Jurkat, Clone E6-1 (cell line): Measurements from ENCODE around the gene GPATCH3.
A peak's percentile ranks its signal among the peaks of the same experiment; 100 is the strongest.

Experiments
- DNase-seq: peaks from one replicate; pipeline ENCODE4 v3.0.0-alpha.2; 2011; ENCODE audit warnings: low read depth, low spot score
- H3K4me3 ChIP-seq: 2 replicates; pipeline ENCODE4 v1.5.1; 2011; ENCODE audit warnings: mild to moderate bottlenecking, low read length, control low read depth, moderate library complexity

Gene GPATCH3

DNA sequence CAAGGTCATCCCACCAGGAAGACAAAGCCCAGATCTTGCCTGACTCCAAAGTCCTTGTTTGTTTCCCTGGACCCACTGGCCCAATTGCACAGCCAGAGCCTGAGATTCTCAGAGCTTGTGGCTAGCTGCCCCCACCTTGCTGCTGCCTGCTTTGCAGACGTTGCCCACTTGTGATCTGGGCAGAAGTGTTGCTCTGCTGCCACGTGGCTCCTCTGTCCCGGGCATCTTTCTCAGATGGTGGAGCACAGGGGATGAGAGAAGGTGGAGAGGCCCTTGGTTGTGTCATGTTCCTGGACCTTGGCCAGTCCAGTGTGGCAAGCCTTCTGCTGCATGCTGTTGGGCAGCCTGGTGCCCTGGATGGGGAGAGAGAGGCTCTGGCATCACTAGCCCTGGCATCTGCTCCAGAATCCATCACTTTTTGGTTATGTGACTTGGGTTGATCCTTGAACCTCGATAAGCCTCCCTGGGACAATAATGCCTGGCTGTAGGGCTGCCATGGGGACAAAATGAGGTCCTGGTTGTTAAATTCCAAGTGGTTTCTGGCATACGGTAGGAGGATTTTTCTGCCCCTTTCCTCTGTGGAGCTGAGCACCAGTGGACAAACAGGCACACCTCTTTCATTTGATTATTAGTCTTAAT, 15.1 kb upstream of the GPATCH3 start:
- no peak overlapping the region for H3K4me3 ChIP-seq
- DNase-seq: no peak

GRCh38 chr1:26913754-26914619, 13.7 kb upstream of the GPATCH3 start, which contains the start of gene NR0B2:
TSS of gene NR0B2 (minus strand) at chr1:26913975. CDS start at chr1:26913940, 35 bp downstream.
- H3K4me3 ChIP-seq: no peak within 1 kb of the TSS
- no peak for DNase-seq

DNA sequence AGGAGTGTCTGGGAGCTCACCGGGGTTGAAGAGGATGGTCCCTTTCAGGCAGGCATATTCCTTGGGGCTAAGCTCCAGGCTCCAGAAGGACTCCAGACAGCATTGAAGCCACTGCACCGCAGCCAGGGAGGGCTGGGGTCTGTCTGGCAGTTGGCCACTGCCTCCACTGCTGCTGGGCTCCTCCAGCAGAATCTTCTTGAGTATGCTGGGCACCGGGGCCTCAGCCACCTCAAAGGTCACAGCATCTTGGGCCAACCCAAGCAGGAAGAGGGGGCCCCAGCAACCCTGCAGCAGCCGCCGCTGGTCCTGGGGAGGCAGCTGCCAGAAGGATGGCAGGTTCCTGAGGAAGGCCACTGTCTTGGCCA, 13.1 kb upstream of the GPATCH3 start:
- H3K4me3 ChIP-seq: no peak overlapping the region
- DNase-seq: no peak

- no peak for DNase-seq
- no peak overlapping the region for H3K4me3 ChIP-seq
Observed at GRCh38 chr1:26912147-26912490, 11.9 kb upstream of the GPATCH3 start.

DNA sequence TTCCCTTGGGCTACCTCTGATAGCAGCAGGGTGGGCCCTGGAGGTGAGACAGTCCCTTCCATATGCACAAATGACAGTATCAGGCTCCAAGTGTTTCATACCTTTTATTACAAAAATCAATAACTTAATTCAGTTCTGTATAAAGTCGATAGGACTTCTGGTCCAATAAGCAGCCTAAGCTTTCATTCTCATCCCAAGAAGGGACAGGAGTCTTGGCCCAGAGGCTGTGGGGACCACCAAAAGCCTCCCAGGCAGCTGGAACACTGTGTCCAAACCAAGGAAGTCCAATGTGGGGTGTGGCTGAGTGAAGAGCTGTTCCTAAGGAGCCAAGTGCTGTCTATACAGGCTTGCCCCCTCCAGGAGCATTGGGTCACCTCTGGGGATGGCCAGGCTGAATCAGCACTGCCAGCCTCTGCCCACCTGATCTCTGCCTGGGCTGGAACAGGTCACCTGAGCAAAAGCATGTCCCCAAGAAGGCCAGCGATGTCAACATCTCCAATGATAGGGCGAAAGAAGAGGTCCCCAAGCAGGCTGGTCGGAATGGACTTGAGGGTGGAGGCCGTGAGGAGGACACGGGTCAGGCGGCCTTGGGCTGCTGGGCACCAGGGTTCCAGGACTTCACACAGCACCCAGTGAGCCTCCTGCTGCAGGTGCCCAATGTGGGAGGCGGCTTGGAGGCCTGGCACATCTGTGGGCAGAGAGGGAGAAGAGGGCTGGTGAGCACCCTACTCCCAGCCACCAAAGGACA, 11.3 kb upstream of the GPATCH3 start:
- DNase-seq: no peak
- no peak overlapping the region for H3K4me3 ChIP-seq

DNA sequence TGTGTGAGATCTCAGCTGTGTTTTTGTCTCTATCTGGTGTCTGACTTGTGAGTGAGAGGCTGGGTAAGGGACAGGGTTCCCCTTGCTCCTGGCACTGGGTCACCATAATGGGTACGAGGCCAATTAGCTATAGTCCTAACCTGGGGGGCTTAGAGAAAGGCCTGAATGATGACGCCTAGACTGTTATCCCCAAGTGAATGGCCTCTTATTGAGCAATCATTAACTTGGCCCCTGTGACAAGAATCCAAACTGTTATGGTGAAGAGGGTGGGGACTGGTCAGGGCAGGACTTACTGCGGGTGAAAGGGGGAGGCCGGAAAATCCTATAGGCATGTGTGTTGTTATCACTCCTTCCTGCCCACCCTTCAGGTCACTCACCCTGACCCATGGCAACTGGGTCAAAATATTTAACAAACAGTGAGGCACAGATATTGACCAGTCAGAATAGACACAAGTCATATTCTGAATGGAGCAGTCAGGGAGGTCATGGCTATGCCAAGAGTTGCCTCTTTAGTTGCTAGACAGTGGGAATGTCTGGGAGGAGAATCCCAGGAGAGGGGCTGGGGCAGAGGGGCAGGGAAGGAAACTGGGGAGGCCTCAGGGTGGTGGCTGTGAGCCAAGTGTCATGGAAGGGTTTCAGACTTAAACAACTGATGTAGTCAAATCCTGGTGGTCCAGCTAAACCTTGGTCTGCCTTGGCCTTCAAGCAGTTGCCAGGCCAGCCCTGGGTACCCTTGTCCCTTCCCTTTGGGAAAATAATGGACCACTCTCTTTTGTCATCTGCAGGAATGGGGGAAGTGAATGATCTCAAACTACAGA, 10.3 kb upstream of the GPATCH3 start:
- no peak for DNase-seq
- no peak overlapping the region for H3K4me3 ChIP-seq

- no peak for DNase-seq
- H3K4me3 ChIP-seq: no peak overlapping the region
Observed at GRCh38 chr1:26909951-26910342, 9.7 kb upstream of the GPATCH3 start.

DNA sequence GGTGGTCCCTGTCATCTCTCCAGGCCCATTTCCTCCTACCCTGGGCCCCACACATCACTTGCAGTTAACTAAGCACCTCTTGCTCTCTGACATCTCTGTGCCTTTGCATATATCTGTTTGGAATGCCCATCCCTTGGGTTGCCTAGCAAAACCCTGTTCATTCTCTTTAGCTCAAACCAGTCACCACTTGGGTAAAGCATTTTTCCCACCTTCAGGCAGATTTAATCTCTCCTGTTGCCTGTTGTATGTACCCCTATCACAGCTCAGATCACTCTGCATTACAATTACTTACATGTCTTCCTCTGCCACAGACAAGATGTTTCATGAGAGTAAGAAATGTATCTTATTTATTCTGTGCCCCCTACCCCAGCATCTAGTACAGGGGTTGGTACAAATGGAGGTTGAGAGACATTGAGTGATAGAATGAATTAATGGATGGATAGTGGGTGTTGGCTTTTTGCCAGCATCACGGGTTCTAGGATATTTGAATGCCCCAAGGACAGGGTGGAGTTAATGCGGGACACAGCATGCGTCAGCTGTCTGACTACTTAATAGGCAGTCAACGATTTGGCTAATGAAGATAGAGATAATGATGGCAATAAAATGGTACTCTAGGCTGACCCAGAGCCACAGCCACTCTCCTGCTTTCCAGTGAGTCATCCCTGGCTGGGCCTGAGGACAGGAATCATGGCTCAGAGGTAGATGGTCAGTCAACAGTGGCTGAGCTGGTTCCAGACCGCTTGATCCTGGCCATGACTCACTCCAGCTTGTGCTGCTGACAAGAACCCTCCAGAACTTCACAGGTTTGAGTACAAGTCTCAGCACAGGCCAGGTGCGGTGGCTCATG, 7.0 kb upstream of the GPATCH3 start:
- no peak for DNase-seq
- H3K4me3 ChIP-seq: no peak overlapping the region

GRCh38 chr1:26900815-26901511, 696 bp upstream of the GPATCH3 start:
- no peak for DNase-seq
- H3K4me3 ChIP-seq: peak overlapping the region; percentile 88

DNA sequence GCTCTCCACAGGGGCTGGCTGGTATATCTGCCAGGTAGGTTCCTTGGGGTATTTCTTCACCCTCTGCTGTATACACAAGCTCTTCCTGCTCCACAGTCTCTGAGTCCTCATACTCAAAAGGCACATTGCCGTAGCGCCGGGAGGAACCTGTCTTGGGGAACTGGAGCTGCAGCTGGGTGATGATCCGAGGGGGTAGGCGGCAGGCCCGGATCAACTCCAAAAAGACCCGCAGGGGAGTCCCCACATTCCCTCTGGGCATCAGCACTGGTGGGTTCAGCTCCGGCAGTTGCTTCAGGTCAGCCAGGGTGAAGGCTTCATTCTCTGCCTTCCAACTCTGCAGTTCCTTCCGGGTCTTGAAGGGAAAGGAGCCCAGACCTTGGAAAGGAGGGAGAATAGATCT, 2.9 kb downstream of the GPATCH3 start:
- no peak overlapping the region for H3K4me3 ChIP-seq
- no peak for DNase-seq

- DNase-seq: no peak
- H3K4me3 ChIP-seq: no peak overlapping the region
Observed at GRCh38 chr1:26894263-26894662, 6.0 kb downstream of the GPATCH3 start.

- DNase-seq: no peak
- peak overlapping the region; percentile 87 for H3K4me3 ChIP-seq
Observed at GRCh38 chr1:26890467-26890796, 9.8 kb downstream of the GPATCH3 start.

GRCh38 chr1:26889551-26890466, 10.5 kb downstream of the GPATCH3 start, which contains the start of gene GPN2:
TSS of gene GPN2 (minus strand) at chr1:26890283. CDS start at chr1:26890096, 187 bp downstream.
- DNase-seq: peak; percentile 67

DNA sequence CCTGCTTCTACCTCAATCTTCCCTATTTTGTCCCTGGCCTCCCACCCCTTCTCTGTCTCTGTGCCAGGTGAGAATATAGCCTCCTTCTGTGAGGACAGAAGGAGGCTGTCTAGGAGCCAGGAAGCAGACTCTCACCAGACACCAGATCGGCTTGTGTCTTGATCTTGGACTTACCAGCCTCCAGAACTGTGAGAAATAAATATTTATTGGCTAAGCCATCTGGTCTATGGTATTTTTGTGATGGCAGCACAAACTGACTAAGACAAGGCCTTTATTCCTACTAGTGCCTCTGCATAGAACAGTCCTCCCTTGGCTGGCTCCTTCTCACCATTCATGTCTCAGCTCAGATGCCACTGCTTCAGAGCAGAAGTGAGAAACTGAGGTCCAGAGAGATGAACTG, 12.0 kb downstream of the GPATCH3 start:
- no peak overlapping the region for H3K4me3 ChIP-seq
- DNase-seq: no peak

More at GRCh38 chr1:26889551-26890466, 10.5 kb downstream of the GPATCH3 start, which contains the start of gene GPN2:
- peak within 1 kb of the TSS; percentile 87 for H3K4me3 ChIP-seq

- H3K4me3 ChIP-seq: no peak overlapping the region
- DNase-seq: no peak
Observed at GRCh38 chr1:26887125-26887524, 13.1 kb downstream of the GPATCH3 start.

GRCh38 chr1:26882696-26883463, 17.4 kb downstream of the GPATCH3 start:
- DNase-seq: no peak
- no peak overlapping the region for H3K4me3 ChIP-seq
